Measurements from ENCODE around the gene MAGI1.

GRCh38 chr3:65633018-65633638, 405.6 kb downstream of the MAGI1 start:
- TF ChIP-seq POLR2AphosphoS5 (IDR thresholded peaks at IDR 0.05) (no peak), CTCF (IDR thresholded peaks at IDR 0.05) (no peak), POLR2A (IDR thresholded peaks at IDR 0.05) (no peak)

All from breast epithelium (tissue), 3 donors.